IMR-90 (cell line): ENCODE measurements around the gene HCFC1R1. TPM values are rescaled to one million over a fixed set of nuclear protein-coding genes. Genes with fewer than 3 reads are reported as not detected.

Experiments
- ATAC-seq: fragments of 200-7000 bp; cut with Tn5 transposase; 2 replicates; pipeline ENCODE4 v1.9.1; 2020; ENCODE audit warnings: low read depth, mild to moderate bottlenecking, moderate library complexity
- BruUV-seq: library from RNA; stranded (reverse); fragments of 400-500 nt; replicated peaks from 2 replicates; lab custom pipeline; 2021; lab: Mats Ljungman, UMichigan
- CTCF ChIA-PET: fragments of 300-600 bp; formaldehyde crosslinking; extraction: SDS; loops from one replicate; lab custom pipeline; 2021; ENCODE audit warnings: antibody characterized with exemption; lab: Yijun Ruan, JAX
- POLR2A ChIA-PET: fragments of 300-600 bp; sonication (Branson Sonifier 250); formaldehyde crosslinking; loops from one replicate; lab custom pipeline; 2022; ENCODE audit warnings: antibody characterized with exemption; ENCODE audit not compliant: unreplicated experiment; lab: Charles Lee
- DNase-seq: peaks from one replicate; pipeline ENCODE4 v3.0.0; 2013
- H2AFZ ChIP-seq: replicated peaks from 2 replicates; pipeline ENCODE3; 2013; ENCODE audit warnings: low read length, mild to moderate bottlenecking; ENCODE audit not compliant: poor library complexity
- H2AK5ac ChIP-seq: 2 replicates; pipeline ENCODE4 v1.6.1; 2013; ENCODE audit warnings: low read depth, low read length, inconsistent platforms
- H2AK9ac ChIP-seq: replicated peaks from 2 replicates; pipeline ENCODE3; 2013; ENCODE audit warnings: mild to moderate bottlenecking, low read depth, low read length, moderate library complexity; ENCODE audit not compliant: poor library complexity
- H2BK120ac ChIP-seq: 2 replicates; pipeline ENCODE4 v1.6.1; 2013; ENCODE audit warnings: low read depth, low read length, inconsistent platforms
- H2BK15ac ChIP-seq: 3 replicates; pipeline ENCODE4 v1.6.1; 2013; ENCODE audit warnings: low read depth, low read length, inconsistent platforms
- H2BK20ac ChIP-seq: 2 replicates; pipeline ENCODE4 v1.6.1; 2013; ENCODE audit warnings: low read depth, mild to moderate bottlenecking, inconsistent platforms, low read length, moderate library complexity
- H2BK5ac ChIP-seq: 2 replicates; pipeline ENCODE4 v1.6.1; 2013; ENCODE audit warnings: mild to moderate bottlenecking, low read depth, low read length, inconsistent platforms; ENCODE audit not compliant: poor library complexity, severe bottlenecking
- H3K14ac ChIP-seq: replicated peaks from 2 replicates; pipeline ENCODE4 v1.6.1; 2013; ENCODE audit warnings: low read depth, low read length, inconsistent platforms
- H3K18ac ChIP-seq: 2 replicates; pipeline ENCODE4 v1.6.1; 2013; ENCODE audit warnings: low read depth, low read length, control low read depth
- H3K23ac ChIP-seq: 2 replicates; pipeline ENCODE4 v1.6.1; 2013; ENCODE audit warnings: low read depth, low read length, inconsistent platforms
- H3K27ac ChIP-seq: 2 replicates; pipeline ENCODE4 v1.5.1; 2013; ENCODE audit warnings: mild to moderate bottlenecking, control low read depth, low read length; ENCODE audit not compliant: insufficient read depth
- H3K27me3 ChIP-seq: 2 replicates; pipeline ENCODE4 v1.6.1; 2013; ENCODE audit warnings: low read length; ENCODE audit not compliant: control insufficient read depth, insufficient read depth
- H3K36me3 ChIP-seq: 2 replicates; pipeline ENCODE4 v1.6.1; 2013; ENCODE audit warnings: low read length, mixed read lengths; ENCODE audit not compliant: control insufficient read depth, insufficient read depth
- H3K4ac ChIP-seq: 2 replicates; pipeline ENCODE4 v1.6.1; 2013; ENCODE audit warnings: low read depth, low read length, inconsistent platforms
- H3K4me1 ChIP-seq: 2 replicates; pipeline ENCODE4 v1.6.1; 2013; ENCODE audit warnings: low read length, mixed read lengths; ENCODE audit not compliant: control insufficient read depth, insufficient read depth
- H3K4me2 ChIP-seq: 2 replicates; pipeline ENCODE4 v1.6.1; 2013; ENCODE audit warnings: low read depth, mild to moderate bottlenecking, control low read depth, low read length, moderate library complexity
- H3K4me3 ChIP-seq: 2 replicates; pipeline ENCODE4 v1.5.1; 2013; ENCODE audit warnings: low read depth, mild to moderate bottlenecking, control low read depth, low read length, moderate library complexity; ENCODE audit not compliant: insufficient read depth
- H3K56ac ChIP-seq: 2 replicates; pipeline ENCODE4 v1.6.1; 2013; ENCODE audit warnings: low read length, inconsistent platforms; ENCODE audit not compliant: insufficient read depth; ENCODE audit errors: extremely low read depth
- H3K79me1 ChIP-seq, 2 experiments: 2 replicates each; pipeline ENCODE4 v1.6.1; 2013; ENCODE audit warnings: low read length in 2 of 2, inconsistent platforms in 1 of 2, low read depth in 1 of 2
- H3K9ac ChIP-seq: 2 replicates; pipeline ENCODE4 v1.6.1; 2013; ENCODE audit warnings: low read depth, low read length, control low read depth
- H3K9me1 ChIP-seq: 2 replicates; pipeline ENCODE4 v1.6.1; 2013; ENCODE audit warnings: low read length, inconsistent platforms; ENCODE audit not compliant: insufficient read depth
- H3K9me3 ChIP-seq: 2 replicates; pipeline ENCODE4 v1.6.1; 2013; ENCODE audit warnings: low read length; ENCODE audit not compliant: control insufficient read depth, insufficient read depth
- H4K20me1 ChIP-seq: 2 replicates; pipeline ENCODE4 v1.6.1; 2013; ENCODE audit warnings: low read length, inconsistent platforms; ENCODE audit not compliant: insufficient read depth
- H4K5ac ChIP-seq: 2 replicates; pipeline ENCODE4 v1.6.1; 2013; ENCODE audit warnings: mild to moderate bottlenecking, low read depth, low read length, control low read depth
- H4K8ac ChIP-seq, 2 experiments: 2 replicates each; pipeline ENCODE4 v1.6.1; 2013; ENCODE audit warnings: low read depth in 2 of 2, low read length in 2 of 2, control low read depth in 1 of 2, inconsistent platforms in 1 of 2
- H4K91ac ChIP-seq: 2 replicates; pipeline ENCODE4 v1.6.1; 2013; ENCODE audit warnings: low read depth, low read length, inconsistent platforms; ENCODE audit not compliant: insufficient read depth
- BHLHE40 ChIP-seq: fragments of 150-350 bp; IDR thresholded peaks from 2 replicates; pipeline ENCODE4 v1.6.1; 2016; ENCODE audit warnings: mild to moderate bottlenecking, low read depth, low read length
- FOS ChIP-seq: fragments of 150-350 bp; IDR thresholded peaks from 2 replicates; pipeline ENCODE4 v1.6.1; 2016; ENCODE audit warnings: low read depth, low read length
- MAFK ChIP-seq: IDR thresholded peaks from 2 replicates; pipeline ENCODE4 v1.6.1; 2012; ENCODE audit warnings: low read depth, low read length, improper control_type of control experiment
- MAZ ChIP-seq: IDR thresholded peaks from 2 replicates; pipeline ENCODE4 v1.6.1; 2012; ENCODE audit warnings: low read depth, mild to moderate bottlenecking, low read length, improper control_type of control experiment, moderate library complexity, borderline replicate concordance
- MXI1 ChIP-seq: IDR thresholded peaks from 2 replicates; pipeline ENCODE4 v1.6.1; 2012; ENCODE audit warnings: low read depth, mild to moderate bottlenecking, low read length, moderate library complexity, borderline replicate concordance
- RAD21 ChIP-seq: IDR thresholded peaks from 2 replicates; pipeline ENCODE4 v1.6.1; 2012; ENCODE audit warnings: low read length, improper control_type of control experiment
- RCOR1 ChIP-seq: IDR thresholded peaks from 2 replicates; pipeline ENCODE4 v1.6.1; 2012; ENCODE audit warnings: mild to moderate bottlenecking, low read length, improper control_type of control experiment; ENCODE audit not compliant: insufficient replicate concordance
- SMC3 ChIP-seq: fragments of 150-350 bp; IDR thresholded peaks from 2 replicates; pipeline ENCODE4 v1.6.1; 2016; ENCODE audit warnings: low read depth, mild to moderate bottlenecking, antibody characterized with exemption, low read length, moderate library complexity
- WGBS, 2 experiments: methylation state at CpG; one replicate each; pipeline versions ENCODE4 v1.1.5 to v1.1.7; 2013; ENCODE audit warnings: missing lambda C conversion rate in 2 of 2; ENCODE audit not compliant: insufficient read length in 1 of 2; ENCODE audit errors: extremely low coverage in 2 of 2; 5-methylcytosine and 5-hydroxymethylcytosine counted together
- dilution Hi-C: fragments of 300-500 bp; cut with HindIII; formaldehyde crosslinking; loops from one replicate; pipeline ENCODE4 v1.14.3; 2018; ENCODE audit warnings: low sequenced_read_pairs; ENCODE audit not compliant: unreplicated experiment
- in situ Hi-C: fragments of 300-500 bp; cut with MboI; formaldehyde crosslinking; loops from 3 replicates; pipeline ENCODE4 v1.14.3; 2019; ENCODE audit warnings: low sequenced_read_pairs, inconsistent platforms, mixed read lengths
- intact Hi-C: fragments of 100-400 bp; cut with micrococcal nuclease; formaldehyde crosslinking; loops from 2 replicates; pipeline ENCODE4 v1.10.0; 2022
- polyA plus RNA-seq, 3 experiments: library from polyadenylated mRNA; depleted of rRNA; stranded (reverse); fragments of >200 nt; gene quantifications; 2 replicates each; pipeline ENCODE4 v1.2.3, GENCODE V29; 2012; ENCODE audit warnings: low replicate concordance in 1 of 3
- total RNA-seq: library from RNA; depleted of rRNA; stranded (reverse); fragments of >200 nt; gene quantifications from 2 replicates; pipeline ENCODE4 v1.2.3, GENCODE V29; 2012
- TF ChIP-seq, protein P1 (sequence below): conservative IDR thresholded peaks from 2 replicates; pipeline ENCODE4 v1.5.1; 2012; ENCODE audit warnings: mild to moderate bottlenecking, low read depth, low read length, improper control_type of control experiment
- TF ChIP-seq, protein P2 (sequence below): fragments of 150-350 bp; IDR thresholded peaks from 2 replicates; pipeline ENCODE4 v1.6.1; 2017; ENCODE audit warnings: mild to moderate bottlenecking, antibody characterized with exemption, low read length, low read depth
- TF ChIP-seq, protein P3 (sequence below): fragments of 150-350 bp; IDR thresholded peaks from 2 replicates; pipeline ENCODE4 v1.6.1; 2016; ENCODE audit warnings: low read depth, mild to moderate bottlenecking, low read length, moderate library complexity, borderline replicate concordance

HCFC1R1 gene
- total and polyA plus RNA-seq, 2 of the 4 experiments (the other 2 are of a cell fraction): 7.2 to 57.9 TPM

GRCh38 chr16:3027489-3027795 is 3.7 kb upstream of the HCFC1R1 start:
- H2BK5ac ChIP-seq: no peak overlapping the region
- H3K79me1 ChIP-seq: peaks cover 0 to 15% of the 10 kb centered on the region in 2 experiments; a peak in 2 of 4 replicates
- dilution Hi-C loops: no loop called here
- ChIA-PET POLR2A (no interaction called here), CTCF (interaction anchor here (0.6 to 1.8 kb wide), 4 partner anchors 12 to 119 kb away, joined by 3 to 7 read pairs (median 4); partner anchors contain the start of gene MMP25)
- no peak overlapping the region for H3K27ac ChIP-seq
- no peak overlapping the region for H3K4me3 ChIP-seq
- no peak overlapping the region for H4K91ac ChIP-seq
- H3K4me2 ChIP-seq: no peak overlapping the region
- H3K4me1 ChIP-seq: peaks cover 8% of the 10 kb centered on the region
- ATAC-seq (no peak), DNase-seq (no peak)
- H3K9me3 ChIP-seq: no peaks in the 10 kb centered on the region
- H4K20me1 ChIP-seq: peaks cover 19% of the 10 kb centered on the region
- no peak overlapping the region for H2AFZ ChIP-seq
- no TSS peak for BruUV-seq
- TF ChIP-seq RAD21 (no peak), MAFK (no peak), SMC3 (no peak), MXI1 (no peak), BHLHE40 (no peak), RCOR1 (no peak), MAZ (no peak), FOS (no peak)
- TF ChIP-seq, protein P1, sequence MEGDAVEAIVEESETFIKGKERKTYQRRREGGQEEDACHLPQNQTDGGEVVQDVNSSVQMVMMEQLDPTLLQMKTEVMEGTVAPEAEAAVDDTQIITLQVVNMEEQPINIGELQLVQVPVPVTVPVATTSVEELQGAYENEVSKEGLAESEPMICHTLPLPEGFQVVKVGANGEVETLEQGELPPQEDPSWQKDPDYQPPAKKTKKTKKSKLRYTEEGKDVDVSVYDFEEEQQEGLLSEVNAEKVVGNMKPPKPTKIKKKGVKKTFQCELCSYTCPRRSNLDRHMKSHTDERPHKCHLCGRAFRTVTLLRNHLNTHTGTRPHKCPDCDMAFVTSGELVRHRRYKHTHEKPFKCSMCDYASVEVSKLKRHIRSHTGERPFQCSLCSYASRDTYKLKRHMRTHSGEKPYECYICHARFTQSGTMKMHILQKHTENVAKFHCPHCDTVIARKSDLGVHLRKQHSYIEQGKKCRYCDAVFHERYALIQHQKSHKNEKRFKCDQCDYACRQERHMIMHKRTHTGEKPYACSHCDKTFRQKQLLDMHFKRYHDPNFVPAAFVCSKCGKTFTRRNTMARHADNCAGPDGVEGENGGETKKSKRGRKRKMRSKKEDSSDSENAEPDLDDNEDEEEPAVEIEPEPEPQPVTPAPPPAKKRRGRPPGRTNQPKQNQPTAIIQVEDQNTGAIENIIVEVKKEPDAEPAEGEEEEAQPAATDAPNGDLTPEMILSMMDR: no peak
- TF ChIP-seq, protein P2, sequence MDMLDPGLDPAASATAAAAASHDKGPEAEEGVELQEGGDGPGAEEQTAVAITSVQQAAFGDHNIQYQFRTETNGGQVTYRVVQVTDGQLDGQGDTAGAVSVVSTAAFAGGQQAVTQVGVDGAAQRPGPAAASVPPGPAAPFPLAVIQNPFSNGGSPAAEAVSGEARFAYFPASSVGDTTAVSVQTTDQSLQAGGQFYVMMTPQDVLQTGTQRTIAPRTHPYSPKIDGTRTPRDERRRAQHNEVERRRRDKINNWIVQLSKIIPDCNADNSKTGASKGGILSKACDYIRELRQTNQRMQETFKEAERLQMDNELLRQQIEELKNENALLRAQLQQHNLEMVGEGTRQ: no peak
- TF ChIP-seq, protein P3, sequence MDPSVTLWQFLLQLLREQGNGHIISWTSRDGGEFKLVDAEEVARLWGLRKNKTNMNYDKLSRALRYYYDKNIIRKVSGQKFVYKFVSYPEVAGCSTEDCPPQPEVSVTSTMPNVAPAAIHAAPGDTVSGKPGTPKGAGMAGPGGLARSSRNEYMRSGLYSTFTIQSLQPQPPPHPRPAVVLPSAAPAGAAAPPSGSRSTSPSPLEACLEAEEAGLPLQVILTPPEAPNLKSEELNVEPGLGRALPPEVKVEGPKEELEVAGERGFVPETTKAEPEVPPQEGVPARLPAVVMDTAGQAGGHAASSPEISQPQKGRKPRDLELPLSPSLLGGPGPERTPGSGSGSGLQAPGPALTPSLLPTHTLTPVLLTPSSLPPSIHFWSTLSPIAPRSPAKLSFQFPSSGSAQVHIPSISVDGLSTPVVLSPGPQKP: no peak
- H3K36me3 ChIP-seq: peaks cover 17% of the 10 kb centered on the region
- no peak overlapping the region for H3K18ac ChIP-seq
- H3K14ac ChIP-seq: no peak overlapping the region
- H3K9ac ChIP-seq: no peak overlapping the region
- H3K27me3 ChIP-seq: peaks cover 16% of the 10 kb centered on the region
- no peak overlapping the region for H2BK120ac ChIP-seq
- H3K4ac ChIP-seq: no peak overlapping the region
- no peak overlapping the region for H2AK5ac ChIP-seq
- H2AK9ac ChIP-seq: no peak overlapping the region
- H3K23ac ChIP-seq: no peak overlapping the region
- H3K9me1 ChIP-seq: no peaks in the 10 kb centered on the region
- H2BK20ac ChIP-seq: no peak overlapping the region
- no peak overlapping the region for H2BK15ac ChIP-seq
- no peak overlapping the region for H4K5ac ChIP-seq
- intact Hi-C loops: no loop called here
- no peak overlapping the region for H4K8ac ChIP-seq
- no peak overlapping the region for H3K56ac ChIP-seq
- in situ Hi-C loops: no loop called here
- 100% methylated on average over 4 of the region's 8 CpGs; no CpG with 5 or more reads in 1 of the 2 experiments for WGBS, 2 experiments
